BLaER1 (cell line): ENCODE results near the gene DMBX1.

Source experiments
- H3K27ac ChIP-seq: shearing (Covaris generic); formaldehyde crosslinking; 2 replicates; pipeline ENCODE4 v1.8.1; 2022
- H3K27me3 ChIP-seq: shearing (Covaris generic); formaldehyde crosslinking; 2 replicates; pipeline ENCODE4 v1.8.1; 2022
- H3K36me3 ChIP-seq: shearing (Covaris generic); formaldehyde crosslinking; 2 replicates; pipeline ENCODE4 v1.8.1; 2022
- H3K4me1 ChIP-seq: shearing (Covaris generic); formaldehyde crosslinking; 2 replicates; pipeline ENCODE4 v1.8.1; 2022
- H3K4me2 ChIP-seq: shearing (Covaris generic); formaldehyde crosslinking; 2 replicates; pipeline ENCODE4 v1.8.1; 2022
- H3K4me3 ChIP-seq: shearing (Covaris generic); formaldehyde crosslinking; 2 replicates; pipeline ENCODE4 v1.8.1; 2022
- H3K9ac ChIP-seq: shearing (Covaris generic); formaldehyde crosslinking; 2 replicates; pipeline ENCODE4 v1.8.1; 2022
- H3K9me3 ChIP-seq: shearing (Covaris generic); formaldehyde crosslinking; 2 replicates; pipeline ENCODE4 v1.8.1; 2022
- H4K20me1 ChIP-seq: shearing (Covaris generic); formaldehyde crosslinking; 2 replicates; pipeline ENCODE4 v1.8.1; 2022
- Cebpa-rat ChIP-seq: shearing (Covaris generic); IDR thresholded peaks from 2 replicates; pipeline ENCODE4 v1.8.1; 2022

Gene DMBX1

GRCh38 chr1:46458846-46459245 lies 30.8 kb upstream of the DMBX1 start:
- H3K27me3 ChIP-seq: peaks cover 3% of the 10 kb centered on the region; the same call in 1 of the 2 replicates
- no peak overlapping the region for H3K27ac ChIP-seq
- no peaks in the 10 kb centered on the region for H3K9me3 ChIP-seq
- no peaks in the 10 kb centered on the region for H3K36me3 ChIP-seq
- no peak overlapping the region for H3K4me3 ChIP-seq
- no peak for TF ChIP-seq Cebpa-rat
- no peak overlapping the region for H3K4me2 ChIP-seq
- H3K4me1 ChIP-seq: no peaks in the 10 kb centered on the region
- H3K9ac ChIP-seq: no peak overlapping the region
- H4K20me1 ChIP-seq: no peaks in the 10 kb centered on the region

- Histone ChIP-seq H3K4me1 (0 out of 2 replicates have a peak, but pooled peaks cover 4% of the 10 kb centered on the region), H3K9me3 (no peaks in the 10 kb centered on the region), H3K27me3 (peaks cover 7% of the 10 kb centered on the region; the same call in 1 of the 2 replicates), H3K4me2 (no peak overlapping the region), H3K4me3 (no peak overlapping the region), H3K36me3 (no peaks in the 10 kb centered on the region), H3K9ac (no peak overlapping the region), H4K20me1 (no peaks in the 10 kb centered on the region), H3K27ac (no peak overlapping the region)
- TF ChIP-seq Cebpa-rat: no peak
Observed at GRCh38 chr1:46459315-46459714, 30.3 kb upstream of the DMBX1 start.

- Histone ChIP-seq H3K4me1 (peaks cover 10% of the 10 kb centered on the region; the same call in 1 of the 2 replicates), H3K36me3 (no peaks in the 10 kb centered on the region), H4K20me1 (peaks cover 13% of the 10 kb centered on the region; the same call in 1 of the 2 replicates), H3K4me2 (0 out of 2 replicates have a peak overlapping the region, but pooled peaks have one; percentile 5), H3K9ac (no peak overlapping the region), H3K27ac (no peak overlapping the region), H3K9me3 (no peaks in the 10 kb centered on the region), H3K27me3 (peaks cover 26% of the 10 kb centered on the region), H3K4me3 (no peak overlapping the region)
- no peak for TF ChIP-seq Cebpa-rat
Observed at GRCh38 chr1:46461017-46461808, 28.4 kb upstream of the DMBX1 start.

GRCh38 chr1:46461809-46462448 lies 27.7 kb upstream of the DMBX1 start:
- no peak for TF ChIP-seq Cebpa-rat
- Histone ChIP-seq H3K9ac (no peak overlapping the region), H3K4me3 (no peak overlapping the region), H4K20me1 (peaks cover 16% of the 10 kb centered on the region), H3K9me3 (no peaks in the 10 kb centered on the region), H3K4me2 (no peak overlapping the region), H3K27me3 (peaks cover 33% of the 10 kb centered on the region), H3K36me3 (no peaks in the 10 kb centered on the region), H3K4me1 (peaks cover 15% of the 10 kb centered on the region; the same call in 1 of the 2 replicates), H3K27ac (no peak overlapping the region)

- Histone ChIP-seq H3K27me3 (peaks cover 51% of the 10 kb centered on the region), H3K9ac (no peak overlapping the region), H3K4me1 (peaks cover 17% of the 10 kb centered on the region; the same call in 1 of the 2 replicates), H3K27ac (no peak overlapping the region), H3K4me3 (no peak overlapping the region), H4K20me1 (peaks cover 32% of the 10 kb centered on the region), H3K4me2 (0 out of 2 replicates have a peak overlapping the region, but pooled peaks have one; percentile 0), H3K36me3 (no peaks in the 10 kb centered on the region), H3K9me3 (no peaks in the 10 kb centered on the region)
- no peak for TF ChIP-seq Cebpa-rat
Observed at GRCh38 chr1:46464013-46464548, 25.6 kb upstream of the DMBX1 start.

GRCh38 chr1:46464915-46465314 lies 24.7 kb upstream of the DMBX1 start:
- Histone ChIP-seq H3K36me3 (no peaks in the 10 kb centered on the region), H3K4me1 (peaks cover 17% of the 10 kb centered on the region; the same call in 1 of the 2 replicates), H3K9me3 (no peaks in the 10 kb centered on the region), H3K4me3 (no peak overlapping the region), H3K4me2 (no peak overlapping the region), H3K9ac (no peak overlapping the region), H4K20me1 (peaks cover 32% of the 10 kb centered on the region), H3K27me3 (peaks cover 51% of the 10 kb centered on the region), H3K27ac (no peak overlapping the region)
- TF ChIP-seq Cebpa-rat: no peak

- Histone ChIP-seq H3K27me3 (peaks cover 48% of the 10 kb centered on the region), H3K9me3 (no peaks in the 10 kb centered on the region), H3K9ac (peak overlapping the region; percentile 41; the same call in 1 of the 2 replicates), H3K4me3 (peak overlapping the region; percentile 68), H3K4me2 (peak overlapping the region; percentile 93), H4K20me1 (peaks cover 32% of the 10 kb centered on the region), H3K4me1 (peaks cover 17% of the 10 kb centered on the region; the same call in 1 of the 2 replicates), H3K27ac (no peak overlapping the region), H3K36me3 (no peaks in the 10 kb centered on the region)
- TF ChIP-seq Cebpa-rat: no peak
Observed at GRCh38 chr1:46465981-46466476, 23.6 kb upstream of the DMBX1 start.

- peaks cover 32% of the 10 kb centered on the region for H4K20me1 ChIP-seq
- H3K9ac ChIP-seq: peak overlapping the region; percentile 53
- no peak for TF ChIP-seq Cebpa-rat
- H3K9me3 ChIP-seq: no peaks in the 10 kb centered on the region
- no peaks in the 10 kb centered on the region for H3K36me3 ChIP-seq
- no peak overlapping the region for H3K27ac ChIP-seq
- H3K4me2 ChIP-seq: peak overlapping the region; percentile 93
- peaks cover 17% of the 10 kb centered on the region; the same call in 1 of the 2 replicates for H3K4me1 ChIP-seq
- peak overlapping the region; percentile 68 for H3K4me3 ChIP-seq
- H3K27me3 ChIP-seq: peaks cover 48% of the 10 kb centered on the region
Observed at GRCh38 chr1:46466477-46467182, 23.0 kb upstream of the DMBX1 start.

GRCh38 chr1:46467183-46467504 lies 22.5 kb upstream of the DMBX1 start:
- Histone ChIP-seq H4K20me1 (peaks cover 32% of the 10 kb centered on the region), H3K27ac (no peak overlapping the region), H3K9me3 (no peaks in the 10 kb centered on the region), H3K4me1 (peaks cover 17% of the 10 kb centered on the region; the same call in 1 of the 2 replicates), H3K36me3 (no peaks in the 10 kb centered on the region), H3K4me2 (peak overlapping the region; percentile 93), H3K27me3 (peaks cover 48% of the 10 kb centered on the region), H3K9ac (no peak overlapping the region), H3K4me3 (peak overlapping the region; percentile 68)
- no peak for TF ChIP-seq Cebpa-rat
